HTERT RPE-1 (cell line): Measurements from ENCODE around the gene IQGAP1.
"Not testable (repeated sequence)": the region's sequence is repeated elsewhere in the genome, so short reads cannot be mapped to it uniquely, and the experiment has no call there.

Experiments used
- in situ Hi-C: fragments of 300-500 bp; cut with MboI; formaldehyde crosslinking; loops from 4 replicates; pipeline ENCODE4 v1.14.3; 2020; ENCODE audit warnings: low sequenced_read_pairs

IQGAP1 gene

GRCh38 chr15:90409587-90409986 is 21.5 kb downstream of the IQGAP1 start:
- in situ Hi-C loops, result not testable (repeated sequence)

GRCh38 chr15:90410316-90410715 is 22.3 kb downstream of the IQGAP1 start:
- in situ Hi-C loops, result not testable (repeated sequence)

GRCh38 chr15:90411176-90411575 is 23.1 kb downstream of the IQGAP1 start:
- in situ Hi-C loops, result no loop called here

- in situ Hi-C loops, result no loop called here
Observed at GRCh38 chr15:90412356-90413194, 24.5 kb downstream of the IQGAP1 start.

GRCh38 chr15:90413411-90414379 is 25.7 kb downstream of the IQGAP1 start:
- in situ Hi-C loops, result no loop called here

GRCh38 chr15:90414408-90415028 is 26.5 kb downstream of the IQGAP1 start:
- in situ Hi-C loops, result no loop called here

- in situ Hi-C loops, result not testable (repeated sequence)
Observed at GRCh38 chr15:90416052-90416451, 28.0 kb downstream of the IQGAP1 start.

GRCh38 chr15:90418627-90419026 is 30.6 kb downstream of the IQGAP1 start:
- in situ Hi-C loops, result no loop called here

- in situ Hi-C loops, result no loop called here
Observed at GRCh38 chr15:90419206-90419605, 31.2 kb downstream of the IQGAP1 start.

GRCh38 chr15:90419738-90420406 is 31.8 kb downstream of the IQGAP1 start:
- in situ Hi-C loops, result no loop called here

GRCh38 chr15:90420451-90420850 is 32.4 kb downstream of the IQGAP1 start:
- in situ Hi-C loops, result no loop called here

GRCh38 chr15:90421527-90421926 is 33.5 kb downstream of the IQGAP1 start:
- in situ Hi-C loops, result no loop called here

- in situ Hi-C loops, result no loop called here
Observed at GRCh38 chr15:90422043-90422442, 34.0 kb downstream of the IQGAP1 start.

GRCh38 chr15:90422936-90423335 is 34.9 kb downstream of the IQGAP1 start:
- in situ Hi-C loops, result no loop called here

- in situ Hi-C loops, result no loop called here
Observed at GRCh38 chr15:90423801-90424319, 35.8 kb downstream of the IQGAP1 start.

- in situ Hi-C loops, result no loop called here
Observed at GRCh38 chr15:90425726-90426346, 37.8 kb downstream of the IQGAP1 start.

- in situ Hi-C loops, result no loop called here
Observed at GRCh38 chr15:90427185-90427584, 39.1 kb downstream of the IQGAP1 start.

GRCh38 chr15:90432253-90432652 is 44.2 kb downstream of the IQGAP1 start:
- in situ Hi-C loops, result no loop called here

- in situ Hi-C loops, result no loop called here
Observed at GRCh38 chr15:90435652-90436337, 47.8 kb downstream of the IQGAP1 start.
